Endothelial cell (in vitro differentiated cells): ENCODE results near the gene ALDH3A1. TPM values are rescaled to one million over a fixed set of nuclear protein-coding genes. Genes with fewer than 3 reads are reported as not detected.

Experiments used
- DNase-seq: peaks from one replicate; pipeline ENCODE4 v3.0.0; 2021; ENCODE audit warnings: low spot score
- H3K27ac Mint-ChIP-seq: one replicate; pipeline ENCODE4 v1.8.0; 2021; ENCODE audit warnings: mixed read lengths, inconsistent platforms; ENCODE audit not compliant: unreplicated experiment
- H3K27me3 Mint-ChIP-seq: one replicate; pipeline ENCODE4 v1.8.0; 2021; ENCODE audit warnings: mild to moderate bottlenecking, moderate library complexity, mixed read lengths, inconsistent platforms; ENCODE audit not compliant: unreplicated experiment
- H3K36me3 Mint-ChIP-seq: one replicate; pipeline ENCODE4 v1.8.0; 2021; ENCODE audit warnings: mild to moderate bottlenecking, low read depth, mixed read lengths, inconsistent platforms; ENCODE audit not compliant: unreplicated experiment
- H3K4me1 Mint-ChIP-seq: one replicate; pipeline ENCODE4 v1.8.0; 2021; ENCODE audit warnings: mild to moderate bottlenecking, mixed read lengths, inconsistent platforms; ENCODE audit not compliant: unreplicated experiment
- H3K4me3 Mint-ChIP-seq: one replicate; pipeline ENCODE4 v1.8.0; 2021; ENCODE audit warnings: mild to moderate bottlenecking, mixed read lengths, inconsistent platforms; ENCODE audit not compliant: unreplicated experiment
- H3K9me3 Mint-ChIP-seq: one replicate; pipeline ENCODE4 v1.8.0; 2021; ENCODE audit warnings: mixed read lengths, inconsistent platforms; ENCODE audit not compliant: unreplicated experiment
- CTCF ChIP-seq: fragments of 200-600 bp; sonication (generic); IDR thresholded peaks from one replicate; pipeline ENCODE4 v1.5.0; 2021; ENCODE audit warnings: antibody characterized with exemption; ENCODE audit not compliant: unreplicated experiment
- total RNA-seq: library from RNA; stranded (reverse); fragmentation: NEBNext Ultra II Directional; extraction: Animal tissue kit (Norgen Biotek cat#: 25700); gene quantifications from one replicate; pipeline ENCODE4 v1.2.1, GENCODE V29; 2021; ENCODE audit not compliant: unreplicated experiment

ALDH3A1 gene
- total RNA-seq, 1 donor from 2014 or later, result 0.31 TPM

GRCh38 chr17:19706791-19707727, 41.0 kb downstream of the ALDH3A1 start:
- no peak overlapping the region for H3K27ac Mint-ChIP-seq
- H3K4me1 Mint-ChIP-seq, result peaks cover 4% of the 10 kb centered on the region
- H3K9me3 Mint-ChIP-seq, result no peaks in the 10 kb centered on the region
- no peak for TF ChIP-seq CTCF
- H3K4me3 Mint-ChIP-seq, result no peak overlapping the region
- H3K27me3 Mint-ChIP-seq, result peaks cover 9% of the 10 kb centered on the region
- DNase-seq, result no peak
- no peaks in the 10 kb centered on the region for H3K36me3 Mint-ChIP-seq

- H3K36me3 Mint-ChIP-seq, result no peaks in the 10 kb centered on the region
- no peak overlapping the region for H3K4me3 Mint-ChIP-seq
- peaks cover 8% of the 10 kb centered on the region for H3K27me3 Mint-ChIP-seq
- no peak overlapping the region for H3K27ac Mint-ChIP-seq
- H3K4me1 Mint-ChIP-seq, result peaks cover 4% of the 10 kb centered on the region
- TF ChIP-seq CTCF, result no peak
- DNase-seq, result no peak
- H3K9me3 Mint-ChIP-seq, result no peaks in the 10 kb centered on the region
Measured at GRCh38 chr17:19705771-19706770, 42.0 kb downstream of the ALDH3A1 start.

- Mint-ChIP-seq H3K9me3 (no peaks in the 10 kb centered on the region), H3K27ac (no peak overlapping the region)
- no peak for TF ChIP-seq CTCF
Measured at GRCh38 chr17:19705201-19705600, 42.9 kb downstream of the ALDH3A1 start.

GRCh38 chr17:19703828-19704613, 44.1 kb downstream of the ALDH3A1 start:
- DNase-seq, result no peak
- peaks cover 4% of the 10 kb centered on the region for H3K4me1 Mint-ChIP-seq
- peaks cover 8% of the 10 kb centered on the region for H3K27me3 Mint-ChIP-seq
- H3K9me3 Mint-ChIP-seq, result no peaks in the 10 kb centered on the region
- no peak overlapping the region for H3K4me3 Mint-ChIP-seq
- no peak overlapping the region for H3K27ac Mint-ChIP-seq
- no peak for TF ChIP-seq CTCF
- no peaks in the 10 kb centered on the region for H3K36me3 Mint-ChIP-seq

More at GRCh38 chr17:19705201-19705600, 42.9 kb downstream of the ALDH3A1 start:
- DNase-seq, result no peak
- H3K36me3 Mint-ChIP-seq, result no peaks in the 10 kb centered on the region
- peaks cover 8% of the 10 kb centered on the region for H3K27me3 Mint-ChIP-seq
- H3K4me1 Mint-ChIP-seq, result peaks cover 4% of the 10 kb centered on the region
- no peak overlapping the region for H3K4me3 Mint-ChIP-seq
